Liver (tissue), 9 donors: ENCODE data around the gene ZCWPW1. TPM values are rescaled to one million over a fixed set of nuclear protein-coding genes. Genes with fewer than 3 reads are reported as not detected.

Experiments used
- DNase-seq: peaks from one replicate; pipeline ENCODE4 v3.0.0-alpha.2; 2017; ENCODE audit warnings: low spot score
- H3K27ac ChIP-seq, 2 donors: one replicate each; pipeline ENCODE4 v1.7.0; 2013; ENCODE audit warnings: inconsistent platforms in 2 of 2, low read length in 2 of 2, control low read depth in 1 of 2, low read depth in 1 of 2, mild to moderate bottlenecking in 1 of 2
- H3K27me3 ChIP-seq, 4 donors: one replicate each; pipeline versions ENCODE4 v1.6.1 to v1.7.0; 2013; ENCODE audit warnings: low read length in 3 of 4, inconsistent platforms in 1 of 4, mild to moderate bottlenecking in 1 of 4, moderate library complexity in 1 of 4; ENCODE audit not compliant: control insufficient read depth in 4 of 4, insufficient read depth in 4 of 4
- H3K36me3 ChIP-seq, 4 donors: one replicate each; pipeline versions ENCODE4 v1.6.1 to v1.7.0; 2013; ENCODE audit warnings: low read length in 3 of 4, mild to moderate bottlenecking in 3 of 4, low read depth in 1 of 4, moderate library complexity in 1 of 4; ENCODE audit not compliant: control insufficient read depth in 4 of 4, insufficient read depth in 3 of 4
- H3K4me1 ChIP-seq, 4 donors: one replicate each; pipeline versions ENCODE4 v1.6.1 to v1.7.0; 2013; ENCODE audit warnings: low read length in 3 of 4, mild to moderate bottlenecking in 3 of 4, moderate library complexity in 1 of 4; ENCODE audit not compliant: control insufficient read depth in 4 of 4, insufficient read depth in 4 of 4
- H3K4me3 ChIP-seq, 3 donors: one replicate each; pipeline versions ENCODE4 v1.6.1 to v1.7.0; 2013; ENCODE audit warnings: low read length in 3 of 3, control low read depth in 1 of 3, low read depth in 1 of 3, mild to moderate bottlenecking in 1 of 3
- H3K9ac ChIP-seq, 2 donors: one replicate each; pipeline ENCODE4 v1.7.0; 2013; ENCODE audit warnings: low read length in 2 of 2, mild to moderate bottlenecking in 2 of 2, moderate library complexity in 2 of 2, control low read depth in 1 of 2, low read depth in 1 of 2
- H3K9me3 ChIP-seq, 4 donors: one replicate each; pipeline versions ENCODE4 v1.6.1 to v1.7.0; 2013; ENCODE audit warnings: low read length in 3 of 4; ENCODE audit not compliant: control insufficient read depth in 4 of 4
- EGR1 ChIP-seq, 2 donors: IDR thresholded peaks; 2 replicates each; pipeline ENCODE4 v1.6.1; 2016 to 2018; ENCODE audit warnings: antibody characterized with exemption in 2 of 2, low read depth in 2 of 2
- FOXA1 ChIP-seq: IDR thresholded peaks from 2 replicates; pipeline ENCODE4 v1.6.1; 2016; ENCODE audit warnings: antibody characterized with exemption
- FOXA2 ChIP-seq: IDR thresholded peaks from 2 replicates; pipeline ENCODE4 v1.6.1; 2016; ENCODE audit warnings: antibody characterized with exemption
- GABPA ChIP-seq, 2 donors: IDR thresholded peaks in 1 of 2; conservative IDR thresholded peaks in 1 of 2; 2 replicates each; pipeline ENCODE4 v1.6.1; 2016; ENCODE audit warnings: antibody characterized with exemption in 2 of 2, mild to moderate bottlenecking in 1 of 2, moderate library complexity in 1 of 2
- HNF4A ChIP-seq, 2 donors: conservative IDR thresholded peaks; 2 replicates each; pipeline ENCODE4 v1.6.1; 2016; ENCODE audit warnings: antibody characterized with exemption in 2 of 2, mild to moderate bottlenecking in 2 of 2
- HNF4G ChIP-seq: IDR thresholded peaks from 2 replicates; pipeline ENCODE4 v1.6.1; 2016; ENCODE audit warnings: antibody characterized with exemption
- JUND ChIP-seq, 2 donors: IDR thresholded peaks; 2 replicates each; pipeline ENCODE4 v1.6.1; 2016; ENCODE audit warnings: antibody characterized with exemption in 2 of 2
- NR2F2 ChIP-seq: IDR thresholded peaks from 2 replicates; pipeline ENCODE4 v1.6.1; 2016; ENCODE audit warnings: antibody characterized with exemption
- RAD21 ChIP-seq, 2 donors: IDR thresholded peaks; 2 replicates each; pipeline ENCODE4 v1.6.1; 2016; ENCODE audit warnings: antibody characterized with exemption in 2 of 2, mild to moderate bottlenecking in 2 of 2
- RXRA ChIP-seq, 2 donors: IDR thresholded peaks; 2 replicates each; pipeline ENCODE4 v1.6.1; 2017 to 2018; ENCODE audit warnings: antibody characterized with exemption in 2 of 2, mild to moderate bottlenecking in 1 of 2
- SP1 ChIP-seq: IDR thresholded peaks from 2 replicates; pipeline ENCODE4 v1.6.1; 2018; ENCODE audit warnings: antibody characterized with exemption, mild to moderate bottlenecking
- TAF1 ChIP-seq: conservative IDR thresholded peaks from 2 replicates; pipeline ENCODE4 v1.6.1; 2016; ENCODE audit warnings: antibody characterized with exemption, mild to moderate bottlenecking
- YY1 ChIP-seq: IDR thresholded peaks from 2 replicates; pipeline ENCODE4 v1.6.1; 2016; ENCODE audit warnings: antibody characterized with exemption, mild to moderate bottlenecking
- WGBS: extraction: QIAGEN DNeasy Blood & Tissue Kit; methylation state at CpG from one replicate; pipeline ENCODE4 v1.1.7; 2013; 5-methylcytosine and 5-hydroxymethylcytosine counted together
- polyA plus RNA-seq, 2 donors: library from polyadenylated mRNA; stranded (reverse) in 1 of 2; unstranded in 1 of 2; fragments of 200-250 nt in 1 of 2; fragments of >200 nt in 1 of 2; fragmentation: Nextera tagmentation in 1 of 2; extraction: Ambion mirVana in 1 of 2; gene quantifications; one replicate each; pipeline versions ENCODE4 v1.2.1 to v1.2.3, GENCODE V29; 2013 to 2015
- total RNA-seq, 2 donors: library from RNA; depleted of rRNA; stranded (reverse); fragments of >200 nt; gene quantifications; one replicate each; pipeline ENCODE4 v1.2.3, GENCODE V29; 2014
- TF ChIP-seq, protein P1 (sequence below): fragments of 150-350 bp; IDR thresholded peaks from 2 replicates; pipeline ENCODE4 v1.5.1; 2017; ENCODE audit warnings: improper control_type of control experiment, low read depth, low read length; ENCODE audit not compliant: missing input control
- TF ChIP-seq, protein P2 (sequence below): IDR thresholded peaks from 2 replicates; pipeline ENCODE4 v1.6.1; 2016; ENCODE audit warnings: antibody characterized with exemption
- TF ChIP-seq, protein P3 (sequence below): IDR thresholded peaks from 2 replicates; pipeline ENCODE4 v1.6.1; 2016; ENCODE audit warnings: antibody characterized with exemption
- donor health status: healthy.
- donor health status: healthy.
- donor health status: healthy.
- donor health status: healthy.
- donor health status: healthy.

Gene ZCWPW1
- total and polyA plus RNA-seq, 4 donors, result 1.4 to 3.3 (median 2.8) TPM

DNA sequence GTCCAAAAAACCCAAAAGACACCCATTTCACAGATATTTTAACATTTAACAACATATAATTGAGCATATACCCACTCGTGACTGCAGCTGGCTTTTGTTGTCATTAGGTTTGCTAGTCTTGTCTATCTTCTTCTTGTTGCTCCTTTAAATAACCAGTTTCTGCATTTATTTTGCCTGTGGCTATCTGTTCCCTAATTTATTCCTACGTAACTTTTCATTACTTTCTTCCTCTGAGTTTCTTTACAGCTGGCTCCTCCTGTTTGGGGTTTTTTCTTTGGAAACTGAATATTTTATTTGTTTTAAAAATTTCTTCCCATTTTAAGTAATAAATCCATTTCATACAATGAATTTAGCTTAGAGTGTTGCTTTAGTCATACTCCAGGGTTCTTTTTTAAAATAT, 40.8 kb downstream of the ZCWPW1 start:
- no peaks in the 10 kb centered on the region for H3K36me3 ChIP-seq
- DNase-seq, result no peak
- H3K27ac ChIP-seq, result no peak overlapping the region
- TF ChIP-seq SP1, result no peak
- TF ChIP-seq FOXA1, result no peak
- no peak for TF ChIP-seq JUND (IDR thresholded peaks at IDR 0.05)
- no peak for TF ChIP-seq RXRA (IDR thresholded peaks at IDR 0.05)
- TF ChIP-seq EGR1 (IDR thresholded peaks at IDR 0.05; ENCODE audit: low read depth in 2 of 2), result no peak
- no peak for TF ChIP-seq YY1
- TF ChIP-seq NR2F2, result no peak
- no peak for TF ChIP-seq GABPA (IDR thresholded peaks at IDR 0.05 in 1 of 2, conservative IDR thresholded peaks at IDR 0.05 in 1 of 2)
- TF ChIP-seq, protein P1, sequence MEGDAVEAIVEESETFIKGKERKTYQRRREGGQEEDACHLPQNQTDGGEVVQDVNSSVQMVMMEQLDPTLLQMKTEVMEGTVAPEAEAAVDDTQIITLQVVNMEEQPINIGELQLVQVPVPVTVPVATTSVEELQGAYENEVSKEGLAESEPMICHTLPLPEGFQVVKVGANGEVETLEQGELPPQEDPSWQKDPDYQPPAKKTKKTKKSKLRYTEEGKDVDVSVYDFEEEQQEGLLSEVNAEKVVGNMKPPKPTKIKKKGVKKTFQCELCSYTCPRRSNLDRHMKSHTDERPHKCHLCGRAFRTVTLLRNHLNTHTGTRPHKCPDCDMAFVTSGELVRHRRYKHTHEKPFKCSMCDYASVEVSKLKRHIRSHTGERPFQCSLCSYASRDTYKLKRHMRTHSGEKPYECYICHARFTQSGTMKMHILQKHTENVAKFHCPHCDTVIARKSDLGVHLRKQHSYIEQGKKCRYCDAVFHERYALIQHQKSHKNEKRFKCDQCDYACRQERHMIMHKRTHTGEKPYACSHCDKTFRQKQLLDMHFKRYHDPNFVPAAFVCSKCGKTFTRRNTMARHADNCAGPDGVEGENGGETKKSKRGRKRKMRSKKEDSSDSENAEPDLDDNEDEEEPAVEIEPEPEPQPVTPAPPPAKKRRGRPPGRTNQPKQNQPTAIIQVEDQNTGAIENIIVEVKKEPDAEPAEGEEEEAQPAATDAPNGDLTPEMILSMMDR, result no peak
- H3K27me3 ChIP-seq, result no peaks in the 10 kb centered on the region
- no peaks in the 10 kb centered on the region for H3K4me1 ChIP-seq
- no peak overlapping the region for H3K4me3 ChIP-seq
- WGBS, result 85% methylated on average over 2 of the region's 2 CpGs
- H3K9ac ChIP-seq, result no peak overlapping the region
- H3K9me3 ChIP-seq, result no peaks in the 10 kb centered on the region

DNA sequence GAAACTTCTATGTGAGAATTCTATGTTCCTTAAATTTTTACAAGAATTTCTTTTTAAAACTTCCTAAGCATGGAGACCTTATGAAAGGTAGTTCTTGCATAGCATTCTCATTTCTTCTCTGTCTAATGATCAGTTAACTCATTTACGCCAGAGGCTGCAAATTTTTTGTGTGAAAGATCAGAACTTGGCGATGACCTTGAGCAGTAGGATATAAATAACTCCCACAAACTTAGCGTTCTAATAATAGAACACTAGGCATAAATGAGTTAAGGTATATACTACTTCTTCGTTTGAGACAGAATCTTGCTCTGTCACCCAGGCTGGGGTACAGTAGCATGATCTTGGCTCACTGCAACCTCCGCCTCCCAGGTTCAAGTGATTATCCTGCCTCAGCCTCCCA, 41.6 kb downstream of the ZCWPW1 start:
- H3K36me3 ChIP-seq, result no peaks in the 10 kb centered on the region
- H3K27ac ChIP-seq, result no peak overlapping the region
- H3K27me3 ChIP-seq, result no peaks in the 10 kb centered on the region
- 79% methylated on average over 5 of the region's 5 CpGs for WGBS
- TF ChIP-seq RXRA (IDR thresholded peaks at IDR 0.05) (no peak), YY1 (no peak), RAD21 (IDR thresholded peaks at IDR 0.05) (no peak)
- TF ChIP-seq, protein P2, sequence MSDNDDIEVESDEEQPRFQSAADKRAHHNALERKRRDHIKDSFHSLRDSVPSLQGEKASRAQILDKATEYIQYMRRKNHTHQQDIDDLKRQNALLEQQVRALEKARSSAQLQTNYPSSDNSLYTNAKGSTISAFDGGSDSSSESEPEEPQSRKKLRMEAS, result no peak
- TF ChIP-seq, protein P3, sequence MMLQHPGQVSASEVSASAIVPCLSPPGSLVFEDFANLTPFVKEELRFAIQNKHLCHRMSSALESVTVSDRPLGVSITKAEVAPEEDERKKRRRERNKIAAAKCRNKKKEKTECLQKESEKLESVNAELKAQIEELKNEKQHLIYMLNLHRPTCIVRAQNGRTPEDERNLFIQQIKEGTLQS, result no peak
- TF ChIP-seq, protein P1, result no peak
- no peak for DNase-seq
- no peaks in the 10 kb centered on the region for H3K4me1 ChIP-seq
- no peak overlapping the region for H3K4me3 ChIP-seq
- no peak overlapping the region for H3K9ac ChIP-seq
- no peaks in the 10 kb centered on the region for H3K9me3 ChIP-seq

DNA sequence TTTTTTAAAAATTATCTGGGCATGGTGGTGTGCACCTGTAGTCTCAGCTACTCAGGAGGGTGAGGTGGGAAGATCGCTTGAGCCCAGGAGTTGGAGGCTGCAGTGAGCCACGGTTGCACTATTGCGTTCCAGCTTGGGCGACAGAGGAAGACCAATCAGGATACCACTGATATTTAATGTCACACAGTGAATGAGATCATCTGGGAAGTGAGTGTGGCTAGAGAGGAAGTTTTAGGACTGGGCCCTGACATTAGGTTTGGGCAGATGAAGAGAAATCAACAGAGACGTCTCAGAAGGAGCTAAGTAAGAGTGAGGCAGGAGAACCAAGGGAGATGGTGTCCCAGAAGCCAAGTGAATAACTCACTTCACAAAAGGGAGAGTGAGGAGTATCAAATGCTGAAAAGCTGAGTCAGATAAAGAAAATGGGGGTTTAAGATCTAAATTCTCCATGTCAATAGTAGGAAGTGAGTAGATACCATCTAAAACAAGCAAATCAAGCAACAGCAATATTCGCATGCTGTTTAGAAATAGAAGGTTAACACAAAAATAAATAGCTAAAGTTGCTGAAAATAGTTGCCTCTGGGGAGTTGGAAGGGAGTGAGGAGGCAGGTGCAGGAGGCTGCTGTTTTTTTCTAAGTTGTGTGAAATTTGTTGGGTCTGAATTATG, 43.7 kb downstream of the ZCWPW1 start:
- no peaks in the 10 kb centered on the region for H3K27me3 ChIP-seq
- H3K27ac ChIP-seq, result no peak overlapping the region
- DNase-seq, result no peak
- TF ChIP-seq HNF4G (no peak), GABPA (IDR thresholded peaks at IDR 0.05 in 1 of 2, conservative IDR thresholded peaks at IDR 0.05 in 1 of 2) (no peak), FOXA2 (no peak), HNF4A (conservative IDR thresholded peaks at IDR 0.05) (no peak), TAF1 (no peak), SP1 (no peak), RXRA (IDR thresholded peaks at IDR 0.05) (no peak), YY1 (no peak)
- TF ChIP-seq, protein P2, result no peak
- TF ChIP-seq, protein P1, result no peak
- 86% methylated on average over 6 of the region's 6 CpGs for WGBS
- no peaks in the 10 kb centered on the region for H3K4me1 ChIP-seq
- no peaks in the 10 kb centered on the region for H3K36me3 ChIP-seq
- no peak overlapping the region for H3K4me3 ChIP-seq
- no peaks in the 10 kb centered on the region for H3K9me3 ChIP-seq
- H3K9ac ChIP-seq, result no peak overlapping the region
